HTERT RPE-1 (cell line): ENCODE measurements around the gene MED31.
"Not testable (repeated sequence)": the region's sequence is repeated elsewhere in the genome, so short reads cannot be mapped to it uniquely, and the experiment has no call there.

Source experiments
- in situ Hi-C: fragments of 300-500 bp; cut with MboI; formaldehyde crosslinking; loops from 4 replicates; pipeline ENCODE4 v1.14.3; 2020; ENCODE audit warnings: low sequenced_read_pairs

MED31 gene

DNA sequence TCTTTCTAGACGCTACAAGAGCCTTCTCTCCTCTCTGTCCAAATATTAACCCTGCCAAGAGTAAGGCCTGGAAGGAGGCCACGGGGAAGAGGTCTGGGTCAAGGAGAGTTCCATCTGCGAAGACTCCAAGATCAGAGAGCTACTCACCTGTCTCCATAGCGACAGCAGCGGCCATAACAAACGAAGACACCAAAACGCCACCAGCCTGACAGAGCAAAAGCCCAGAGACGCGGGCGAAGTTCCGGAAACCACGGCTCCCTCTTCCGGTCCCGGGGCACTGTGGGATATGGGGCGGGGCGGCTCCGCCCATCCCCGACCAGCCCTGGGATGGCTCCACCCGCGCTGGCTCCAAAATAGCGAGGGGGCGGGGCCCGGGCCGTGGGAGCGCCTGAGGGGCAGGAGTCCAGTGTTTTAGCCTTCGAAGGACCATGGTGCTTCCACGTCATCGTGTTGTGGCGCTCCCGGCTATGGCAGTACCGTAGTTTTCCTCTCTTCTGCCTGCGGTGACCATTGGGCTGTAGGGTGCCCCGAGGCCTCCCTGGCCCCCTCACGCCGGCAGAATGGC, at the start of gene MED31, which contains the start of gene C17orf100:
MED31 (minus strand) TSS at position 252 of the 565 bp plus-strand sequence; CDS start at position 175, 77 bp downstream.
C17orf100 (plus strand) TSS at position 409 of the 565 bp plus-strand sequence; CDS start at position 561, 152 bp downstream.
- in situ Hi-C loops, result no loop called here

- in situ Hi-C loops, result no loop called here
These were observed 49.5 kb upstream of the MED31 start for GRCh38 chr17:6700948-6701307.

DNA sequence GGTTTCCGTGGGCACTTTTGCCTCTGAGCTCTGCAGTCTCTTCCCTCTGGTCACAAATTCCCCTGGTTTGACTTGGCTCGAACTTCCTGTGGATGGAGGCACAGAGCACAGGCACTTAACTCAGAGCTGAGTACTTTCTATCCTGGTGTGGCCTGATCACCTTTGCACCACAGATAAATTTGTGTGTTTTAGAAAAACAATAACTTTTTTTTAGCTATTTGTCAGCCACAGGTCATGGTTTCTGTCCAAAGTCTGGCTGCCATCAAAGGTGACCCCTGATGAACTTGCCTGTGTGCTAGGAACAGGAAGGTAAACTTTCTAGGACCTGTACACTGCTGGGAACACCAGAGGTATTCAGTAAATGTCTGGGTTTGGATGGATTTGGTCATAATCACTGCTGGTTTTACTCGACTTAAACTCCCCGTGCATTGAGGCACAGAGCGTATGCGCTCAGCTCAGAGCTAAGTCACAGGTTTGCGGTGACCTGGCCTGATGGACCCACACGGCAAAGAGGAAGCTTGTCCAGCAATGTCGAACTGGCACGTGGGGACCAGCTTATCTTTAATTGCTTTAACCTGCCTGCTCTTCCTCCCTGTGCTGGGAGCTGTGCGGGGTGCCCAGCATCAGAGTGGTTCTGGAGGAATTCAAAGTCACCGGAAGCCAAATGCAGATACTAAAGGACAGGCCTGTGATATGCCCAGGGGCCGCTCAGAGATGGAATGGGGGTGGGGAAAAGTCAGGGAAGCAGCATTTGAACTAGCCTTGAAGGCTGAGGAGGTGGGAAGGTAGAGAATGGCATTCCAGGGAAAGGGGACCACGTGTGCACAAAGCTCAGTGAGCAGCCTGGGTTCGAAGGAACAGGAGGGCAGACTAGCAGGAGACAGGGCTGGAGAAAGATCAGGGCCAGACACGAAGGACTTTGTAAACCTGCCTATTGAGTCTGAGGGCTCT, 48.9 kb upstream of the MED31 start:
- in situ Hi-C loops, result no loop called here

DNA sequence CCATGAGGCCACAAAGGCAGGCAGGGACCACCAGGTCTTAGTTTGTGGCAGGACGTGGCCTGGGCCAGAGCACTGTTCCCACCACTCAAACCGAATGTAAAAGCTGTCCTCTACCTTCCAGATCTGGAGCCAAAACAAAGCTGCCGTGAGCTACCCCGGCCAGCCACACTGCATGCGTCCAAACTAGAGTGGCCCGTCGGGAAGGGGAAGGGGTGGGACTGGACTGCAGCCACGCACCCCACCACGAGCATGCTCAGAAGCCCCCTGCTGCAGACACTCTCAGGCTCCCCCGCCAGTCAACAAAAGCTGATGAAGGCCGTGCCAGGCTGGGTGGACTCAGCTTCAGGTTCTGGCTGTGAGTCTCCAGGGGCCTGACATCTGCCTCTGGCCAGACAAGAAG, 46.6 kb upstream of the MED31 start:
- in situ Hi-C loops, result no loop called here

DNA sequence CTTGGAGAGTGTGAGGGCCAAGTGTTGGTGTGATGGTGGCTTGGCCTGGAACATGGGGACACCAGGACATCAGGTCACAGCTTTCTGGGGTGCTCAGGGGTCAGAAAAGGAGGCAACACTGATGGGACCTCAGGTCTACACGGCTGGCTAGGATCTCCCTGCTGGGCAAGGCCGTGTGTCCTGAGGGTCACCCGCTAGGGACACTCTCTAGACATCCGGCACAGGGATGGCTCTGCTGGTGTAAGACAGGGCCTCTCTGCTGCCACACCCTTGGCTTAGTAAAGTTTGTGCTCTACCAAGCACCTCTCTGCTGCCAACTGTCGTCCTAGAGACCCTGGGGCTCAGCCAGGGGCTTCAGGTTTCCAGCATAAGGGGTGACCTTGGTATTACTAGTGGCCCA, 45.5 kb upstream of the MED31 start:
- in situ Hi-C loops, result no loop called here

GRCh38 chr17:6695565-6695964, 44.2 kb upstream of the MED31 start:
- in situ Hi-C loops, result no loop called here

GRCh38 chr17:6695051-6695450, 43.6 kb upstream of the MED31 start:
- in situ Hi-C loops, result no loop called here

GRCh38 chr17:6691958-6692357, 40.6 kb upstream of the MED31 start:
- in situ Hi-C loops, result not testable (repeated sequence)

DNA sequence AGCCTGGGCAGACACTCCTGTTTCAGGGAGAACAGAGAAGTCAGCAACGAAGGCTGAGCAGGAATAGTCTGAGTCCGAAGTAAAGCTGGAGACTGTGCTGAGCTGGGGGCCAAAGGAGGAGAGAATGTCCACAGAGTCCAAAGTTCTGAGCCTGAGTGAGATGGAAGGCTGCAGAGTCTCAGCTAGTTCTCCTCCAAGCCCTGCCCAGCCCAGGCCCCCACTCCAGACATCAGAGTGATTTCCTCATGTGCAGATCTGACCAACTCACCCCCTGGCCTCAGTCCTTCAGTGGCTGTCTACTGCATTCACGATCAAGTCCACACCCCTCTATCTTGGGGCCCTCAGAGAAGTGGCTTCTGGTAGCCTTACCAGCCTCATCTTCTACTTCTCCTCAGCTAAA, 40.1 kb upstream of the MED31 start:
- in situ Hi-C loops, result no loop called here

DNA sequence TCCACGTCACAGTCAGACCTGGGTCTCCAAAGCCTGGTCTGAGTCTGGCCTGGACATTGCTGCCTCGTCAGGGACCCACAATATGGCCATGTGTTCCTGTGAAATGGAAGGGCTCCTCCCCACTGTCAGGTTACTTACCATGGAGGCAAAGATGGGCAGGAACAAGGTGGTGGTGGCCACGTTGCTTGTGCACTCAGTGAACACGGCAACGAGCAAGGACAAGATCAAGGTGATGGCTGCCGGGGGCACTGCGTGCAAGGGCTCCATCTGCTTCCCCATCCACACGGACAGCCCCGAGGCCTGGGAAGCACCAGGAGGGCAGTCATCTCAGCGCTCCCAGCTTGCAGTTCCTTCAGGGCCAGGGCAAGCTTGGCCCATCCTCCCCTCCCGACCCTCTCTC, 39.2 kb upstream of the MED31 start:
- in situ Hi-C loops, result no loop called here

DNA sequence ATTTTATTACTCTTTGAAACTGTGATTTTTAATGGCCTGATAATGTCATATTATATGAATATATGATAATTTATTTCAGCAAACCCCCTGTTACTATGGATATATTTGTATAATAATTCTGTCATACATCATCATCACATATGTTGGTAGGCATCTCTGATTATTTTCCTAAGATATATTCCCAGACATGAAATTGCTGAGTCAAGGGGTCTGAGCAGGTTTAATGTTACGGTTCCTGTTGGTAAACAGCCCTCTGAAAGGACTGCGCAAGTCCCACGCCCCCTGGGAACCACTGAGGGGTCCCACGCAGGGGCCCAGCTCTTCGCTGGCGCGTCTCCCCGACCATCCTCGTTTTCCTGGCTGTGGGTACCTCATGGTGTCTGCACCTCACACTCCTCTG, 37.5 kb upstream of the MED31 start:
- in situ Hi-C loops, result no loop called here

GRCh38 chr17:6686026-6686425, 34.6 kb upstream of the MED31 start:
- in situ Hi-C loops, result no loop called here

GRCh38 chr17:6684881-6685767, 33.7 kb upstream of the MED31 start:
- in situ Hi-C loops, result no loop called here

GRCh38 chr17:6684460-6684783, 33.0 kb upstream of the MED31 start:
- in situ Hi-C loops, result no loop called here

DNA sequence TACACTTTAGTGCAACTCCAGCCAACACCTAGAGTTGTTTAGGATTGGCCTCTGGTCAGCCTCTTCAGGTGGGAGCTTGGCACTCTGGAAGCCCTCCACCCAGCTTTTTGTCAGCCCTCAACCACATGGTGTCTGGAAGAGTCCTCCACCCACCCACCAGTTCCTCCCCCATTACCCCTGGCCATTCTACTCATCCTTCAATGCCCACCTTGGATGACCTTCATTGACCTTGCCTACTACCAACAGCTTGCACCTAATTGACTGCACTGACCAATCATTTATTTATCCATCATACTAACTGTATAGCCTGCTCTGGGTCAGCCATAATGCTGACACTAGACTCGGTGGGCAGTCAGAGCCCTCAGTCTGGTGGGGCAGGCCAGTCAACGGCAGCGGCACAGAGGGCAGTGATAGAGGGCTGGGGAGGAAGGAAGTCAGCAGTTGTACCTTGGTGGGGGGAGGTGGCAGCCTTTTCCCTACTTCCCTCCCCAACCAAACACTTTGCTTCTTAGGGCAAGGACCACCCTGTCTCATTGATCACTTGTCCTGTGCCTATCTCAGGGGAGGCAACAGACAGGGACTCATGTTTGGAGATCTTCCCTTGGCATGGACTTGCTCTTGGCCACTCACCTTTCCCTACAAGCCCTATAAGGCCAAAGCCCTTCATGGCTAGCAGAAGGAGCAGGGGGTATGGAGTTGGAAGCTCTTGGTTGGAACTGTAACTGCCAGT, 32.5 kb upstream of the MED31 start:
- in situ Hi-C loops, result no loop called here

DNA sequence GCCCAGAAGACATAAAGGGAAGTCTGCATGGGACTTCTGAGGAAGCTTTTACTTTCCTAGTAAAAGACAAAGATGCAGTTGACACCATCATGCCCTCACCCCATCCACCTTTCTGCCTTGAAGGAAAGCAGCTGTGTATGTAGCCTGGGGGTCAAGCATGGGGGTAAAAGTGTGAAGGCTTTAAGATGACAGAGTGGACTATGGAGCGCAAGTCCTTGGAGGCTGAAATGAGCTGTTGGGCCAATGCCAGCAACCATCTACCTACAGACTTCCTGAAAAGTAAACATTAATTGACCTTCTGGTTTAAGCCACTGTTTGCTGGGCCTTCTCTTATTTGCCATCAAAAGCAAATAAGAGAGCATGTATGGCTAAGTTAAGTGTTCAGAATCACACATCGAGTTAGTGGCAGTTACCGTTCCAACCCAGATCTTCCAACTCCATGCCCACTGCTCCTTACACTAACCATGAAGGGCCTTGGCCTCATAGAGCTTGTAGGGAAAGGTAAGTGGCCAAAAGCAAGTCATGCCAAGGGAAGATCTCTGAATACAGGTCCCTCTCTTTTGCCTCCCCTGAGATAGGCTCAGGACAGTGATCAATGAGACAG, 31.8 kb upstream of the MED31 start:
- in situ Hi-C loops, result no loop called here

DNA sequence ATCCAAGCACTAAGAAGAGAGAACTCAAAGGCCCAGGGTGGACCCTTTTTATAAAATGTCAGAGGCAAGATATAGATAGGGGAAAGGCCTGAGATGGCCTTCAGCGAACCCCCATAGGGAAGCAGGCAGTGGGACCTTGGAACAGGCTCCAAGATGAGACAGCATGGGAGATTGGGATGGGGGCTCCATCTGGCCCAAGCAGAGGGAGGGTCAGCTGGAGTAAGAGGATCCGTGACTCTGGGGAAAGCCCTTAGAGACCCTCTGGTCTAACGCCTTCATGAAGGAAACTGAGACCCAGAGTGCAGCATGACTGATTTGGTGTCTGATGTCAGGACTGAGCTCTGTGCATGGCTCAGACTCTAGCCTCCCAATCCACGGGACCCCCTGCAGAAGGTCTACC, 30.9 kb upstream of the MED31 start:
- in situ Hi-C loops, result no loop called here

DNA sequence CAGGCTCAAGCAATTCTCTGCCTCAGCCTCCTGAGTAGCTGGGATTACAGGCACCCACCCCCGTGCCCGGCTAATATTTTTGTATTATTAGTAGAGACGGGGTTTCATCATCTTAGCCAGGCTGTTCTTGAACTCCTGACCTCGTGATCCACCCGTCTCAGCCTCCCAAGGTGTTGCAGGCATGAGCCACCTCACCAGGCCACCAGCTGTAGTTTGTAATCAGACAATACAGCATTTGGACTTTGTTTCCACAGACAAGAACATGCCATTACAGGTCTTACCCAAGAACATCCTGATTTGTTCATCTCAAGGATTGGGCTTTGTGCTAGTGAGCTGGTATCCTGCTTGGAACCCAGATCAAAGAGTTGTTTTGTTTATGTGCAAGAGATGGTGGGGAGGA, 30.3 kb upstream of the MED31 start:
- in situ Hi-C loops, result no loop called here

DNA sequence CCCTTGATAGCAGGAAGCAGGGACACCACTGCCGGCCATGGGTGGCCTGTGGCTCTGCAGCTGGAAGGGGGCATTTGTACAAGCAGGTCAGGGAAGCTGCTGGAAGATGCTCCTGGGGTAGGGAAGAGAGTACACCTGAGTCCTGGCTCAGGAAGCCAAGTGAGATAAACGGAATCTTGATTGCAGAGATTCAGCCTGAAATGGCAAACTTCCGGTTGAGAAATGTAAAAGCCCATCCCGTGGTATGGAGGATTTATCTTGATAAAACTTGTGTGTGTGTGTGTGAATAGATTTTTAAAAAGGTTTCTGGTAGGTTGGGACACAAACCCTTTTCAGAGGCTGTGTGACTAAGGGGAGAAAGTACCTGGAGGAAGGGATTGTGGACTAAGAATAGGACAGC, 29.8 kb upstream of the MED31 start:
- in situ Hi-C loops, result no loop called here

GRCh38 chr17:6679241-6679640, 27.8 kb upstream of the MED31 start:
- in situ Hi-C loops, result no loop called here
